ENCODE measurements around the gene ABCA9. TPM values are rescaled to one million over a fixed set of nuclear protein-coding genes. Genes with fewer than 3 reads are reported as not detected.

Gene ABCA9
- total and polyA plus RNA-seq, 2 of the 13 experiments (the other 11 are each of a cell fraction or from before 2014, with no cell fraction given) = 0.04 TPM; not detected in 1

- ChIA-PET CTCF (ENCODE audit: low intra/inter-chr PET ratio, low total read pairs) (no interaction called here), POLR2A (no interaction called here)
- H3K27me3 ChIP-seq (ENCODE audit: control insufficient read depth in 1 of 2, insufficient read depth in 2 of 2, low read length in 2 of 2) = no peaks in the 10 kb centered on the region
- H3K4me1 ChIP-seq (ENCODE audit: insufficient read depth, low read length) = no peaks in the 10 kb centered on the region
- FAIRE-seq = no peak
- no peak overlapping the region for H3K9ac ChIP-seq (ENCODE audit: insufficient read depth, low read depth, low read length)
- no peak overlapping the region for H3K4me3 ChIP-seq (replicated peaks in 1 of 3; ENCODE audit: insufficient read depth in 1 of 3, low read depth in 2 of 3, low read length in 3 of 3)
- H3K9me3 ChIP-seq (ENCODE audit: low read length) = no peaks in the 10 kb centered on the region
- H2AFZ ChIP-seq (ENCODE audit: low read length) = no peak overlapping the region
- in situ Hi-C loops (cut with HindIII; ENCODE audit: extremely low pct_ligation_motif_present, low pct_unique_long_range_greater_than_20kb) = no loop called here
- H4K20me1 ChIP-seq (ENCODE audit: insufficient read depth, low read length) = no peaks in the 10 kb centered on the region
- peak; percentile 20 for DNase-seq (ENCODE audit: low spot score)
- WGBS (ENCODE audit: low lambda C conversion rate) = 57% methylated on average over 2 of the region's 2 CpGs
- H3K27ac ChIP-seq (ENCODE audit: extremely low read length, insufficient read depth, low read length) = no peak overlapping the region
- H3K36me3 ChIP-seq (replicated peaks in 1 of 2; ENCODE audit: control insufficient read depth in 1 of 2, insufficient read depth in 2 of 2, low read length in 2 of 2) = no peaks in the 10 kb centered on the region
- intact Hi-C loops (cut with micrococcal nuclease; ENCODE audit: unreplicated experiment) = loop anchor here (5.0 kb wide), 1 partner anchor 106 kb away; no protein-coding TSS in a partner anchor
- peak overlapping the region; percentile 36; the same call in 1 of the 2 replicates for H3K4me2 ChIP-seq (ENCODE audit: low read depth, low read length)
- TF ChIP-seq MYNN (CRISPR knock-in tag; IDR thresholded peaks at IDR 0.05; ENCODE audit: low read depth) (no peak), HBP1 (CRISPR knock-in tag; IDR thresholded peaks at IDR 0.05; ENCODE audit: low read depth) (no peak), ZNF574 (CRISPR knock-in tag; IDR thresholded peaks at IDR 0.05) (no peak), ZNF280B (CRISPR knock-in tag; IDR thresholded peaks at IDR 0.05; ENCODE audit: borderline replicate concordance) (no peak), SRF (IDR thresholded peaks at IDR 0.05; ENCODE audit: low read depth, low read length) (no peak), ADNP (CRISPR knock-in tag; IDR thresholded peaks at IDR 0.05) (no peak), ZNF431 (CRISPR knock-in tag; IDR thresholded peaks at IDR 0.05; ENCODE audit: borderline replicate concordance, low read depth) (no peak), CBX2 (IDR thresholded peaks at IDR 0.05; ENCODE audit: low read depth, low read length) (no peak), CBX2 (CRISPR knock-in tag; IDR thresholded peaks at IDR 0.05; ENCODE audit: low read depth) (no peak), ZSCAN5A (CRISPR knock-in tag; IDR thresholded peaks at IDR 0.05; ENCODE audit: borderline replicate concordance) (no peak), KLF16 (CRISPR knock-in tag; IDR thresholded peaks at IDR 0.05) (no peak), HOXA7 (CRISPR knock-in tag; IDR thresholded peaks at IDR 0.05) (no peak)
- ATAC-seq = no peak
- BruUV-seq (replicated peaks) = no TSS peak
- H3K79me2 ChIP-seq (ENCODE audit: insufficient read depth, low read length) = no peaks in the 10 kb centered on the region
These were observed 79.4 kb downstream of the ABCA9 start for GRCh38 chr17:68981288-68981687.
